KBM-7 (cell line): ENCODE results near the gene TMEM53.

Experiments used
- DNase-seq: peaks from one replicate; pipeline ENCODE4 v3.0.0-alpha.2; 2015
- in situ Hi-C: fragments of 300-500 bp; cut with MboI; formaldehyde crosslinking; loops from 2 replicates; pipeline ENCODE4 v1.14.3; 2020; ENCODE audit warnings: low sequenced_read_pairs, low pct_unique_long_range_greater_than_20kb, mixed read lengths

TMEM53 gene

DNA sequence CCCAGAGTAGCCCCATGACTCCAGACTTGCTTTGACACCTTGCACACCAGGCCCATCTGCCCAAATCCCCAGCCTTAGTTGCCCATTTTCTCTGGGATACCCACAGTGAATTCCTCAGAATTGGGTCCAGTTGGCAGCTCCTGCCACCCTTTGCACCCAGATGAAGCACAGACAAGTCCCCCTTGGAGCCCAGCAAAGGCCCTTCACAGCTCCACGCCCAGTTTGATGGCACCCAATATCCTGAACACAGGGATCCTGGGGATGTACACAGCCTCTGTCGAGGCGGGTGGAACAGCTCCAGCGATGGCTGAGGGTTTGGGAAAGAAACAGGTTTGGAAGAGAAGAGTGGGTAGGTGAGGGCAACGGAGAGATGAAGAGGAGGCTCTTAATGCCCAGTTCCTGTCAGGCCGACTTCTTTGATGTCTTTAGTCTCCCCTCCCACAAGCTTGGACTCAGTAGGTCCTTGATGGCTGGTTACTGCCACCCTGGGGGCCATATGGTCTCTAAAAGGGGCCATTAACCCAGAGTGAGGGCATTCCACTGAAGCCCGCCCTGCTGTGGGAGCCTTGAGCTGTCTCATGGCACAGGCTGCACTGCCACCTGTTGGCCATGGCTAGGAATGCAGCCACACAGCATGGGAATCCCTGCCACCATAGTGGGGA, 21.7 kb downstream of the TMEM53 start:
- DNase-seq = peak; percentile 72
- in situ Hi-C loops = no loop called here

DNA sequence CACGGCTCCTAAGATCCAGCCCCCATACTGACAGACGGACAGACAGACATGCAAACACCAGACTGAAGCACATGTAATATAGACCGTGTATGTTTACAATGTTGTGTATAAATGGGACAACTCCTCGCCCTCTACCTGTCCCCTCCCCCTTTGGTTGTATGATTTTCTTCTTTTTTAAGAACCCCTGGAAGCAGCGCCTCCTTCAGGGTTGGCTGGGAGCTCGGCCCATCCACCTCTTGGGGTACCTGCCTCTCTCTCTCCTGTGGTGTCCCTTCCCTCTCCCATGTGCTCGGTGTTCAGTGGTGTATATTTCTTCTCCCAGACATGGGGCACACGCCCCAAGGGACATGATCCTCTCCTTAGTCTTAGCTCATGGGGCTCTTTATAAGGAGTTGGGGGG, 23.2 kb downstream of the TMEM53 start:
- DNase-seq = no peak
- in situ Hi-C loops = no loop called here

DNA sequence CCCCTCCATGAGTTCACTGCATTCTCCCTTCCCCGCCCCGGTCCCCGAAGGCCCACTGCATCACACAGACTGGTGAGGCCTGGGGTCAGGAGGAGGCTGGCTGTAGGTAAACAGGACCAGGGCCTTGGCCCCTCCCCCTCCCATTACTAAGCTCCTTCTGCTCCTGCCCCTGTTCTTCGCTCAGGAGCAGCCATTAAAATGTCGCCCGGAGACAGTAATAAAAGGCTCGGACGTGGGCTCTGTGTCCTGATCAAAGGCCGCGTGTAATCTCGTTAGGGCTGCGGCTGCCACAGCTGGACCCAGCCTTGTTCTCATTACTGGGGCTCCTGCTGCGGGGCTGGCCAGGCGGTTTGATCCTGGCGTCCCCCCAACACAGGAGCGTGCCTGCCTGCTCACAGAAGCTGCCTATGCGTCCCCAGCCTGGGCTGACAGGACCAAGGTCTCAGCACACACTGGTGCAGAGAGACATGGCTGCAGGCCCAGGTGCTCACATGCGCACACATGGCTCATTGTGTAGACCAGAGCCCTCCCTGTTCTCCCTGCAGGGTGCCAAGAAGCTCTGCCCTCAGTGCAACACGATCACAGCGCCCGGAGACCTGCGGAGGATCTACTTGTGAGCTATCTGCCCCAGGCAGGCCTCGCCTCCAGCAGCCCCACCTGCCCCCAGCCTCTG, 24.0 kb downstream of the TMEM53 start:
- DNase-seq = no peak
- in situ Hi-C loops = no loop called here

GRCh38 chr1:44649788-44650158, 24.5 kb downstream of the TMEM53 start:
- no peak for DNase-seq
- in situ Hi-C loops = no loop called here

DNA sequence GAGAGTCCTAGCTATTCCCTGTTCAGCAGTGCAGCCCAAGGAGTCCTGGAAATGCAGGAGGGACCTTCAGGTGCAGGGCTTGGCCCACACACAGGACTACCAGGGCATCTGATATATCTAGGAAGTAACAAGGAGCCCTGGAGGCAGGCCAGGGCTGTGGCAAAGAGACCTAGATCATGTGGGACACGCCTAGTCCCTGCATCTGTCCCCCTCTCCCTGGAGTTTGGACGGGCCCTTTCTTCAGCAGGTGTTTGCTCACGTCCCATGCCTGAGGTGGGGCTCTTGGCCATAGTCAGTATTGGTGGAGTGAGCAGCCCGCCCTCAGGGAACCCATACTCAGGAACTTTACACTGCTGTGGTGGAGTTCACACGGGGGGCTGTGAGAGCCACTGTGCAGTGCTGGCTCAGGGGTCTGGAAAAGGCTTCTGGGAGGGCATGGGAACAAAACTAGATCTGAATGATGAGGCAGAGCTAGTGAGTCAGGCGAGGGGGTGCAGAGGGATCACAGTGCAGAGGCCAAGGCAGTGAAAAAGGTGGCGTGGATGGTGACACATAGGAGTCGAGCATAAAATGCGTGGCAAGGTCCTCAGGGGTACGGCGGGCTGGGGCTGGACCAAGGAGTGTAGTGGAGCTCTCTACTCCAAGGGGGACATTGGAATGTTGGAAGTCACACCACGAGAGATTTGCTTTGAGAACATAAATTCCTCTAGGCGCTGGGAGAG, 25.6 kb downstream of the TMEM53 start:
- DNase-seq = no peak
- in situ Hi-C loops = no loop called here

- in situ Hi-C loops = no loop called here
- no peak for DNase-seq
Observed at GRCh38 chr1:44647896-44648295, 26.4 kb downstream of the TMEM53 start.

DNA sequence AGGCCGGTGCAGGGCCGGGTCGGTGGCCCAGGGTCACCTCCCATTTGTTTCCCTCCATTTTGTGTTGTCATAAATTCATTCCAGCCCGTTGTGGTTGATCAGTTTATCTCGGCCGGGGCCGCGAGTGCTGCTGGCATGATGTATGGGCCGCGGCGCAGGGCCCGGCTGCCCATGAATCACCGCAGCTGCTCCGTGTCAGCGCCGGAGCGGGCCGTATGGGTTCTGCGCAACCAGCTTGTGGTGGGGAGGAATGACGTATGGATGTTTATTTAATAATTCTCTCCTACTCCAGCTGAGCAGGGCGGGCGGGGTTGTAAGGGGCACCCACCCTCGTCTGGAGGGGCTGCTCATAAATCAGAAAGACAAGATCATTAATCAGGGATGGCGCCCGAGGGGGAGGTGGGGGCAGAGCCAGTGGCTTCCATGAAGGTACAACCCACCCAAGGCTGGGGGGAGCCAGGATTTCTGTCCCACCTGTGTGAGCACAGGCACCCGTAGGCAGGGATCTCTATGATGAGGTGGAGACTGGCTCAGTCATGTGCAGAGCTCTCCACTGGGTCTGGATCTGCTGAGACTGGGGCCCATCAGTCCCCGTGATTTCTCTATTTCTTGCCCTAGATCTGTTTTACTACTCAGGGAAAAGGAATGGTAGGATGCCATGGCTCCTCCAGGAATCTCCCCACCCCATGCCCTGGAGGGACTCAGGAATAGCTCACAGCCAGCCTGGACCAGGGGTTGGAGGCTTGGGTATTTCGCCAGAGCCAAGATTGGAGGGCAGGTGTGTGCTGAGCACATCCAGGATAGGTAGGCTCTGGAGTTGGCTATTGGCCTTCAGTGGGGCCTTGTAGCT, 27.8 kb downstream of the TMEM53 start:
- in situ Hi-C loops = no loop called here
- DNase-seq = no peak

- in situ Hi-C loops = no loop called here
- no peak for DNase-seq
Observed at GRCh38 chr1:44645476-44646244, 28.6 kb downstream of the TMEM53 start.

- DNase-seq = no peak
- in situ Hi-C loops = no loop called here
Observed at GRCh38 chr1:44644806-44645205, 29.5 kb downstream of the TMEM53 start.

- no peak for DNase-seq
- in situ Hi-C loops = no loop called here
Observed at GRCh38 chr1:44643721-44644334, 30.5 kb downstream of the TMEM53 start.

GRCh38 chr1:44642925-44643324, 31.4 kb downstream of the TMEM53 start:
- in situ Hi-C loops = no loop called here

GRCh38 chr1:44642255-44642654, 32.0 kb downstream of the TMEM53 start:
- DNase-seq = no peak
- in situ Hi-C loops = no loop called here

More at GRCh38 chr1:44642925-44643324, 31.4 kb downstream of the TMEM53 start:
- DNase-seq = no peak

DNA sequence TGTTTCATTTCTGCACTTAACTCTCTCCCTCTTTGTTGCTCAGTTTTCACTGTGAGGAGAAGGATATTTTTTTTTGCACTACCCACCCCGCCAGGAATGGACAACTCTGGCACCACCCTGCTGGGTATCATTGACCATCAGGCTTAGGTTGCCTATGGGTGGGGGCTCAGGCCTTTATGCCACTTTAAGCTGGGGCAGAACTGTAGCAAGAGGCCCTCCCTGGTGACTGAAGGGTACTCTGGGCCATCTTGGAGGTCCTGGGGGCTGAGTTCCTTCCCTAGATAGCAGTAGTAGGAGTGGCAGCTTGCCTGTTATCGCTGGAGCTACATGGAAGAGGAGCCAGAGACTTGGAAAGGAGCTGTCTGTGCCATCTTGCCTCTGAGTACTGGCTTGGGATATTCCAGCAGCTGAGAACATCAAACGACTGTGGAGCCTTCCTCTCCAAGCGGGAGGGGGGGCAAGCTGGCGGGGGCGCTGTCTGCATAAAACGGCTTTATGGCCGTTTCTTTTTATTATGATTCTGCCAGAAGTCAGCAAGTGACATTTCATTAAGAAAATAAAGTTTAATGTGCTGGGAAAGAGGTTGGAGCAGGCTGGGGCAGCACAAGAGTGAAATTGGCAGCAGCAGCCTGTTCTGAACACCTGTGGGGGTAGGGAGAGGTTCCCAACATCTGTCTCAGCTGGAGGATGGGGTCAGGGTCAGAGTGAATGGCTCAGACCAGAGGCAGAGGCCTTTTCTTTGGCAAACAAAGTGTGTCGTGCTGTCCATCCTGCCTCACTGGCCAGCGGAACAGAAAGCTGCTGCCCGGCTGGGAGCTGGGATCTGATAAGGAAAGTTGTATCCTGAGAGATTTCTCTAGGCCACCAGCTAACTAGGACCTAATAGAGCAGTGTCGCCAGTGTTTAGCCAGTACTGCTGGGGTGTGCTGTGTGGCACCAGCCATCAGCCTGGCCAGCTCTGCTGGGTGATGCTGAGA, 32.9 kb downstream of the TMEM53 start:
- no peak for DNase-seq
- in situ Hi-C loops = no loop called here

- DNase-seq = no peak
- in situ Hi-C loops = no loop called here
Observed at GRCh38 chr1:44640200-44640853, 34.0 kb downstream of the TMEM53 start.

- in situ Hi-C loops = no loop called here
- DNase-seq = no peak
Observed at GRCh38 chr1:44637702-44638411, 36.4 kb downstream of the TMEM53 start.
